Dendritic cell treated with granulocyte-macrophage colony-stimulating factor and Interleukin-4, amounts not matched to agents 40 ng/mL and 50 ng/mL, for 4 days (primary cell): ENCODE data around the gene PPP1R18.

Source experiments
- H3K27ac Mint-ChIP-seq: one replicate; pipeline ENCODE4 v1.8.0; 2022; ENCODE audit warnings: mild to moderate bottlenecking, mixed read lengths
- H3K27me3 Mint-ChIP-seq: one replicate; pipeline ENCODE4 v1.8.0; 2022; ENCODE audit warnings: mild to moderate bottlenecking, mixed read lengths
- H3K36me3 Mint-ChIP-seq: one replicate; pipeline ENCODE4 v1.8.0; 2022; ENCODE audit warnings: low read depth, mixed read lengths
- H3K4me1 Mint-ChIP-seq: one replicate; pipeline ENCODE4 v1.8.0; 2022; ENCODE audit warnings: low read depth, mixed read lengths
- H3K4me3 Mint-ChIP-seq: one replicate; pipeline ENCODE4 v1.8.0; 2022; ENCODE audit warnings: mild to moderate bottlenecking, moderate library complexity, mixed read lengths
- H3K9me3 Mint-ChIP-seq: one replicate; pipeline ENCODE4 v1.8.0; 2022; ENCODE audit warnings: mixed read lengths
- intact Hi-C: fragments of 100-400 bp; cut with micrococcal nuclease; formaldehyde crosslinking; loops from one replicate; pipeline ENCODE4 v1.15.0; 2022

PPP1R18 gene

DNA sequence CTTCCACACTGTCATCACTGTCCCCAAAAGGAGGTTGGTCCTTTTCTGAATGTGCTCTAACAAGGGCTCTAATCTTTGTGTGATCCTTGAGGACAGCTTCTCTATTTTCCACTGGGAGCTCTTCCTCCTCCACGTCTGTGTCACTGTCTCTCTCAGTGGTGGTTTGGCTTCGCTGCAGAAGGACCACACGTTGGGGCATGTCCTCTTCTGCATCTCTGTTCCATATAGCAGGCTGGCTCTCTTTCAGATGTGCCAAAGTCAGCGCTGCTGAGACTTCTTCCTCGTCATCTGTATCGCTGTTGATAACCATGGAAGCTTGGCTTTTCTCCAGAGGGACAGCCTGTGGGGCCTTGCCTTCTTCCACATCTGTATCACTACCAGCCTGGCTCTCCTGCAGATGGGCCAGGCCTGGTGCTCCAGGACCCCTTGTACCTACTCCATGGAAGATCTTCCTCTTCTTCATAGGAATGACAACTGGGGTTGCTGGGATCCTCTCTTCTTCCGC is 26.0 kb upstream of the PPP1R18 start:
- Mint-ChIP-seq H3K36me3 (peaks cover 73% of the 10 kb centered on the region), H3K27me3 (no peaks in the 10 kb centered on the region), H3K4me1 (peaks cover 37% of the 10 kb centered on the region), H3K4me3 (no peak overlapping the region), H3K9me3 (no peaks in the 10 kb centered on the region), H3K27ac (peak overlapping the region; percentile 19)
- intact Hi-C loops, result no loop called here

GRCh38 chr6:30711758-30712380 is 25.4 kb upstream of the PPP1R18 start:
- Mint-ChIP-seq H3K27me3 (no peaks in the 10 kb centered on the region), H3K4me1 (peaks cover 33% of the 10 kb centered on the region), H3K27ac (peak overlapping the region; percentile 19), H3K9me3 (no peaks in the 10 kb centered on the region), H3K4me3 (no peak overlapping the region), H3K36me3 (peaks cover 73% of the 10 kb centered on the region)
- intact Hi-C loops, result no loop called here

DNA sequence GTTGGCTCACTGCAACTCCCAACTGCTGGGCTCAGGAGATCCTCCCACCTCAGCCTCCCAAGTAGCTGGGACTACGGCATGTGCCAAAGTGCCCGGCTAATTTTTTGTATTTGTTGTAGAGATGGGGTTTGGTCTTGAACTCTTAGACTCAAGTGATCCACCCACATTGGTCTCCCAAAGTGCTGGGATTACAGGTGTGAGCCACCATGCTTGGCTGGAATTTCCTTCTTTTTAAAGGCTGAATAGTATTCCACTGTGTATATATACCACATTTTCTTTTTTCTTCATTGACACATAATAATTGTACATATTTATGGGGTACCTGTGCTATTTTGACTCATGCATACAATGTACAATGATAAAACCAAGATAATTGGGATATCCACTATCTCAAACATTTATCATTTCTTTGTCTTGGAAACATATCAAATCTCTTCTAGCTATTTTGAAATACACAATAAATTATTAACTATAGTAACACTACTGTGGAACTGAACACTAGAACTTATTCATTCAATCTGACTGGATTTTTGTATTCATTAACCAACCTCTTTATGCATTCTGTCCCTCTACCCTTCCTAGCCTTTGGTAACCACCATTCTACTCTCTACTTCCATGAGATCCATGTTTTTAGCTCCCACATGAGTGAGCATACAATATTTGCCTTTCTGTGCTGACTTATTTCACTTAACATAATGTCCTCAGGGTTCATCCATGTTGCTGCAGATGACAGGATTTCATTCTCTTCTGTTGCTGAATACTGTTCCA is 22.8 kb upstream of the PPP1R18 start:
- H3K27ac Mint-ChIP-seq, result no peak overlapping the region
- H3K4me1 Mint-ChIP-seq, result peaks cover 30% of the 10 kb centered on the region
- H3K27me3 Mint-ChIP-seq, result no peaks in the 10 kb centered on the region
- H3K36me3 Mint-ChIP-seq, result peaks cover 83% of the 10 kb centered on the region
- H3K9me3 Mint-ChIP-seq, result no peaks in the 10 kb centered on the region
- no peak overlapping the region for H3K4me3 Mint-ChIP-seq
- intact Hi-C loops, result no loop called here

DNA sequence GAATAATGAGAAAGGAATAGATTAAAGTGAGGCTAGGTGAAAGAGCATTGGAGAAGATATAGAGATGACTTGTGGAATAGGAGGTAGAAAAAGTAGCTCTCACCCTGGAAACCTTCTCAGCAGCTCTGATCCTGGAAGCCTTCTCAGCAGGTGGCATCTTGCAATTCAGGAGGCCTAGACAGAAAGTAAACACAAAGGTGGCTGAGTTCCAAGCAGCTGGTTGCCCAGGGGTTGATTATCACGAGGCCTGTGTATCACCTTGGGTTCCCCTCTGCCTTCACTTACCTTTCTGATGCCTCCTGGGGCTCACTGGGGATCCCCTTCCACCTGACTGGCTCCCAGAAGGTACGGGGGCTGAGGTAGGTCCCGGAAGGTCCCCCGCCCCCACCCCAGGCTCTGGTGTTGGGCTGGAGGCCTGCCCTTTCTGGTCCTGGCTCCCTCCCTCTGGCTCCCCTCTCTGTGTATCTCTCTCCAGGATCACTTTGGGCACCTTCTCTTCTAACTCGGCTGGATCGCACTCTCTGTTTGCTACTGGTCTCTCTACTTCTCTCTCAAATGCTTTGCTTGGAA is 20.9 kb upstream of the PPP1R18 start:
- intact Hi-C loops, result no loop called here
- Mint-ChIP-seq H3K4me1 (peaks cover 33% of the 10 kb centered on the region), H3K36me3 (peaks cover 84% of the 10 kb centered on the region), H3K27ac (no peak overlapping the region), H3K9me3 (no peaks in the 10 kb centered on the region), H3K4me3 (no peak overlapping the region), H3K27me3 (no peaks in the 10 kb centered on the region)

- peaks cover 71% of the 10 kb centered on the region for H3K36me3 Mint-ChIP-seq
Measured at GRCh38 chr6:30705620-30706019, 19.2 kb upstream of the PPP1R18 start.

GRCh38 chr6:30703821-30704220 is 17.4 kb upstream of the PPP1R18 start:
- intact Hi-C loops, result no loop called here
- no peaks in the 10 kb centered on the region for H3K27me3 Mint-ChIP-seq
- H3K27ac Mint-ChIP-seq, result peak overlapping the region; percentile 44

More at GRCh38 chr6:30705620-30706019, 19.2 kb upstream of the PPP1R18 start:
- Mint-ChIP-seq H3K27me3 (no peaks in the 10 kb centered on the region), H3K9me3 (no peaks in the 10 kb centered on the region), H3K27ac (no peak overlapping the region), H3K4me3 (no peak overlapping the region), H3K4me1 (peaks cover 26% of the 10 kb centered on the region)
- intact Hi-C loops, result no loop called here

GRCh38 chr6:30703011-30703410 is 16.6 kb upstream of the PPP1R18 start:
- intact Hi-C loops, result no loop called here
- Mint-ChIP-seq H3K27ac (peak overlapping the region; percentile 44), H3K4me1 (peaks cover 33% of the 10 kb centered on the region), H3K4me3 (no peak overlapping the region), H3K27me3 (no peaks in the 10 kb centered on the region), H3K36me3 (peaks cover 53% of the 10 kb centered on the region), H3K9me3 (no peaks in the 10 kb centered on the region)

More at GRCh38 chr6:30703821-30704220, 17.4 kb upstream of the PPP1R18 start:
- H3K4me1 Mint-ChIP-seq, result peaks cover 33% of the 10 kb centered on the region
- peaks cover 61% of the 10 kb centered on the region for H3K36me3 Mint-ChIP-seq
- H3K4me3 Mint-ChIP-seq, result no peak overlapping the region
- no peaks in the 10 kb centered on the region for H3K9me3 Mint-ChIP-seq

GRCh38 chr6:30700340-30700739 is 13.9 kb upstream of the PPP1R18 start:
- Mint-ChIP-seq H3K36me3 (peaks cover 32% of the 10 kb centered on the region), H3K4me1 (peaks cover 39% of the 10 kb centered on the region), H3K9me3 (no peaks in the 10 kb centered on the region), H3K4me3 (no peak overlapping the region), H3K27ac (peak overlapping the region; percentile 75), H3K27me3 (no peaks in the 10 kb centered on the region)
- intact Hi-C loops, result no loop called here

DNA sequence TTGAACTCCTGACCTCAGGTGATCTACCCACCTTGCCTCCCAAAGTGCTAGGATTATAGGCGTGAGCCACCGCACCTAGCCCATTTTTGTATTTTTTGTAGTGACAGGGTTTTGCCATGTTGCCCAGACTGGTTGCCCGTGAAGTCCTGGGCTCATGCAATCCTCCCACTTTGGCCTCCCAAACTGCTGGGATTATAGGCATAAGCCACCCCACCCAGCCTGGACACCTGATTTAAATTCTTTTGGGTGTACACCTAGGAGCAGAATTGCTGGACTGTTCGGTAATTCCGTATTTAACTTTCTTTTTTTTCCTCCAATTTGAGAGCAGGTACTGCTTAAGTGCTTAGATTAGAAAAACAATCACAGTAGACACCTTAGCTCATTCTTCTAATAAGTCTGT is 10.0 kb upstream of the PPP1R18 start:
- Mint-ChIP-seq H3K36me3 (no peaks in the 10 kb centered on the region), H3K4me1 (peaks cover 19% of the 10 kb centered on the region), H3K9me3 (no peaks in the 10 kb centered on the region), H3K27ac (no peak overlapping the region), H3K27me3 (no peaks in the 10 kb centered on the region), H3K4me3 (no peak overlapping the region)
- intact Hi-C loops, result no loop called here

DNA sequence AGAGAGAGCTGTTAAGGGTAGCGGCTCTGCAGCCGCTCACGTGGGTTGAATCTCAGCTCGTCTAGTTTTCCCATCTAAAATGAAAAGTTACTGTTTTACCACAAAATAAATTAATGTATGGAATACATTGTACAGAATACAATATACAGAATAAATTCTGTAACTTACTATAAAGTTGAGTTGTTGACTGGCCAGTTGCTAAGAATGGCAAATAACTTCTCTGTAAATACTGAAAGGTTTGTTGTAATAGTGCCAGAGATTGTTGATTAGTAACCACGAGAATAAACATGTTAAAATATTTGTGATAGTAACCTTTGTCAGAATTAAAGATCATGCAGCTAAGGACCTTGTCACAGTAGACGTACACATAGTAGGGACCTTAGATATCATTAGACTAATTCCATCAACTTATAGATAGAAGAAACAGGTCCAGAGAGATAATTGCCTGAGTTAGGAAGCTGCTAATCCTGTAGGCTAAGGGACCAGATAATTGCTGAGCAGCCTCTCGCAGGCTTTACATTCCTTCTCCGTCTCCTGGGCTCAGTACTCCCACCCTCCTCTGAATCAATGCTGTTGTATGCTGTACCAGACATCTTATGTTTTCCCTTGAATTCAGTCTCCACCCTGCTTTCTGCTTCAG is 4.9 kb upstream of the PPP1R18 start:
- peak overlapping the region; percentile 93 for H3K4me3 Mint-ChIP-seq
- H3K4me1 Mint-ChIP-seq, result peaks cover 38% of the 10 kb centered on the region
- peak overlapping the region; percentile 91 for H3K27ac Mint-ChIP-seq
- no peaks in the 10 kb centered on the region for H3K27me3 Mint-ChIP-seq
- intact Hi-C loops, result no loop called here
- H3K36me3 Mint-ChIP-seq, result peaks cover 37% of the 10 kb centered on the region
- no peaks in the 10 kb centered on the region for H3K9me3 Mint-ChIP-seq

- H3K4me1 Mint-ChIP-seq, result peaks cover 39% of the 10 kb centered on the region
- intact Hi-C loops, result no loop called here
- peak within 1 kb of the TSS; percentile 93 for H3K4me3 Mint-ChIP-seq
Measured at GRCh38 chr6:30690403-30691207, 4.2 kb upstream of the PPP1R18 start, which contains the start of gene NRM. Gene NRM (minus strand): TSS chr6:30690984. CDS start chr6:30690974, 10 bp downstream.

DNA sequence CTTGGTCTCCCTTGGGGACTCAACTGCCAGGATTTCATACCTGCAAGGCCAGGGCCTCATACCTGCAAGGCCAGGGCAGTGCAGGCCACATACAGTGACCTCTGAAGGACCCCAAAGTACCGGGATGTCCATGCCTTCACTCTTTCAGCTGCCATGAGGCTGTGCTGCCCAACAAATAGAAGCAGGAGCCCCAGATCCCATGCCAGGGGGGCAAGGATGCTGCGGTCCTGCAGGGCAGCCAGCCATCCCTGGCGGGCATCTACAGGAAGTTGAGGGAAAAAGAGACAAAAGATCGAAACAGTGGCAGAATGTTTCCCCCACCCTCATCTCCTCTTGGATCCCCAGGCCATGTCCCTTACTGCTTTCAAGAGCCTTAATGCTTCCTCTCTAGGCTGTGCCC is 3.5 kb upstream of the PPP1R18 start:
- Mint-ChIP-seq H3K4me1 (peaks cover 45% of the 10 kb centered on the region), H3K4me3 (peak overlapping the region; percentile 93), H3K27ac (peak overlapping the region; percentile 91), H3K36me3 (peaks cover 51% of the 10 kb centered on the region), H3K9me3 (no peaks in the 10 kb centered on the region), H3K27me3 (no peaks in the 10 kb centered on the region)
- intact Hi-C loops, result no loop called here

More at GRCh38 chr6:30690403-30691207, 4.2 kb upstream of the PPP1R18 start, which contains the start of gene NRM:
- peak within 1 kb of the TSS; percentile 91 for H3K27ac Mint-ChIP-seq
- peaks cover 44% of the 10 kb centered on the region for H3K36me3 Mint-ChIP-seq
- no peaks in the 10 kb centered on the region for H3K27me3 Mint-ChIP-seq
- no peaks in the 10 kb centered on the region for H3K9me3 Mint-ChIP-seq
